IPS DF 4.7 (cell line): ENCODE measurements around the gene COPRS.

Experiments
- DNase-seq: peaks from one replicate; pipeline ENCODE4 v3.0.0-alpha.2; 2013; ENCODE audit warnings: low spot score; ENCODE audit errors: extremely low read depth

Gene COPRS

GRCh38 chr17:31858642-31859486 lies at the start of gene COPRS:
TSS of gene COPRS (minus strand) at chr17:31859244. CDS start at chr17:31859199, 45 bp downstream.
- no peak for DNase-seq

GRCh38 chr17:31908386-31908785 lies 49.3 kb upstream of the COPRS start:
- DNase-seq = no peak

- no peak for DNase-seq
Observed at GRCh38 chr17:31907342-31907962, 48.4 kb upstream of the COPRS start.

GRCh38 chr17:31903401-31903800 lies 44.4 kb upstream of the COPRS start:
- no peak for DNase-seq

- no peak for DNase-seq
Observed at GRCh38 chr17:31902693-31903092, 43.6 kb upstream of the COPRS start.

GRCh38 chr17:31900877-31901276 lies 41.8 kb upstream of the COPRS start:
- DNase-seq = no peak

- no peak for DNase-seq
Observed at GRCh38 chr17:31888124-31888523, 29.1 kb upstream of the COPRS start.

GRCh38 chr17:31882571-31882970 lies 23.5 kb upstream of the COPRS start:
- DNase-seq = no peak

GRCh38 chr17:31880311-31880710 lies 21.3 kb upstream of the COPRS start:
- DNase-seq = no peak

GRCh38 chr17:31878703-31879073 lies 19.6 kb upstream of the COPRS start:
- no peak for DNase-seq

GRCh38 chr17:31877911-31878702 lies 19.1 kb upstream of the COPRS start:
- no peak for DNase-seq

- no peak for DNase-seq
Observed at GRCh38 chr17:31877341-31877740, 18.3 kb upstream of the COPRS start.

- DNase-seq = no peak
Observed at GRCh38 chr17:31875081-31875480, 16.0 kb upstream of the COPRS start.

- no peak for DNase-seq
Observed at GRCh38 chr17:31869797-31870568, 10.9 kb upstream of the COPRS start.

GRCh38 chr17:31869031-31869430 lies 10.0 kb upstream of the COPRS start:
- no peak for DNase-seq

- no peak for DNase-seq
Observed at GRCh38 chr17:31859487-31860008, 504 bp upstream of the COPRS start.

- no peak for DNase-seq
Observed at GRCh38 chr17:31857920-31858641, 963 bp downstream of the COPRS start.

- no peak for DNase-seq
Observed at GRCh38 chr17:31856750-31857149, 2.3 kb downstream of the COPRS start.

GRCh38 chr17:31854672-31855071 lies 4.4 kb downstream of the COPRS start:
- no peak for DNase-seq

- no peak for DNase-seq
Observed at GRCh38 chr17:31853911-31854470, 5.1 kb downstream of the COPRS start.
